PC-3 (cell line): ENCODE measurements around the gene UBR3.

Source experiments
- EZH2phosphoT487 ChIP-seq: fragments of 300-600 bp; sonication (generic); IDR thresholded peaks from 2 replicates; pipeline ENCODE4 v1.6.1; 2018; ENCODE audit warnings: mild to moderate bottlenecking, antibody characterized with exemption, low read length, borderline replicate concordance
- TF ChIP-seq, protein P1 (sequence below): fragments of 300-600 bp; sonication (generic); conservative IDR thresholded peaks from 2 replicates; pipeline ENCODE4 v1.5.1; 2017; ENCODE audit warnings: antibody characterized with exemption, low read depth, mild to moderate bottlenecking, low read length

DNA sequence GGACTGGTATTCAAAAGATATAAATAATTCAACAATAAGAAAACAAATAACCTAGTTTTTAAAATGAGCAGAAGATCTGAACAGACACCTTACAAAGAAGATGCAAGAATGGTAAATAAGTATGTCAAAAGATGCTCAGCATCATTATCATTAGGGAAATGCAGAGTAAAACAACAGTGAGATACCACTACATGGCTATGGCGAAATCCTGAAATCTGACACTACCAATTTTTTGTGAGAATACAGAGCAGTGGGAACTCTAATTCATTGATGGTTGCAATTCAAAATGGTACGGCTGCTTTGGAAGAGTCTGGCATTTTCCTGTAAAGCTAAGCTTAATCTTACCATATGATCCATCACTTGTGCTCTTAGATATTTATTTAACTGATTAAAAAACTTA is 151.8 kb downstream of the UBR3 start:
- TF ChIP-seq, protein P1, sequence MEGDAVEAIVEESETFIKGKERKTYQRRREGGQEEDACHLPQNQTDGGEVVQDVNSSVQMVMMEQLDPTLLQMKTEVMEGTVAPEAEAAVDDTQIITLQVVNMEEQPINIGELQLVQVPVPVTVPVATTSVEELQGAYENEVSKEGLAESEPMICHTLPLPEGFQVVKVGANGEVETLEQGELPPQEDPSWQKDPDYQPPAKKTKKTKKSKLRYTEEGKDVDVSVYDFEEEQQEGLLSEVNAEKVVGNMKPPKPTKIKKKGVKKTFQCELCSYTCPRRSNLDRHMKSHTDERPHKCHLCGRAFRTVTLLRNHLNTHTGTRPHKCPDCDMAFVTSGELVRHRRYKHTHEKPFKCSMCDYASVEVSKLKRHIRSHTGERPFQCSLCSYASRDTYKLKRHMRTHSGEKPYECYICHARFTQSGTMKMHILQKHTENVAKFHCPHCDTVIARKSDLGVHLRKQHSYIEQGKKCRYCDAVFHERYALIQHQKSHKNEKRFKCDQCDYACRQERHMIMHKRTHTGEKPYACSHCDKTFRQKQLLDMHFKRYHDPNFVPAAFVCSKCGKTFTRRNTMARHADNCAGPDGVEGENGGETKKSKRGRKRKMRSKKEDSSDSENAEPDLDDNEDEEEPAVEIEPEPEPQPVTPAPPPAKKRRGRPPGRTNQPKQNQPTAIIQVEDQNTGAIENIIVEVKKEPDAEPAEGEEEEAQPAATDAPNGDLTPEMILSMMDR, result no peak
- TF ChIP-seq EZH2phosphoT487, result no peak
